ENCODE measurements around the gene LZTS2. TPM values are rescaled to one million over a fixed set of nuclear protein-coding genes. Genes with fewer than 3 reads are reported as not detected.

Gene LZTS2
- total RNA-seq, 1 experiment from 2014 or later = 69.1 TPM

- H3K27ac Mint-ChIP-seq = no peak overlapping the region; a peak in 1 of 7 replicates
- no peaks in the 10 kb centered on the region; a peak in 2 of 5 replicates for H3K9me3 Mint-ChIP-seq
- peak overlapping the region in 1 of 2 experiments; percentile 92; a peak in 3 of 5 replicates for H3K4me3 Mint-ChIP-seq
- Histone ChIP-seq H3K23ac (ENCODE audit: insufficient read length, low read depth, low read length) (no peak overlapping the region), H3K18ac (ENCODE audit: insufficient read length, low read depth, low read length) (no peak overlapping the region), H3K4me2 (ENCODE audit: insufficient read depth, insufficient read length, low read length) (no peak overlapping the region), H4K8ac (replicated peaks; ENCODE audit: insufficient read length, low read depth, low read length) (no peak overlapping the region), H2BK15ac (ENCODE audit: low read depth, low read length) (no peak overlapping the region), H3K4me1 (ENCODE audit: insufficient read depth, low read length) (peaks cover 2% of the 10 kb centered on the region; the same call in 1 of the 2 replicates), H3T11ph (ENCODE audit: low read length) (no peak overlapping the region), H2BK20ac (ENCODE audit: low read depth, low read length, poor library complexity, severe bottlenecking) (no peak overlapping the region), H3K23me2 (ENCODE audit: insufficient read length, low read depth, low read length, poor library complexity, severe bottlenecking) (peaks cover 33% of the 10 kb centered on the region), H2AK5ac (ENCODE audit: insufficient read length, low read length) (no peak overlapping the region), H3K4ac (ENCODE audit: low read depth, low read length) (no peak overlapping the region), H3K9ac (ENCODE audit: extremely low read depth, insufficient read length, low read length) (no peak overlapping the region), H2BK5ac (ENCODE audit: insufficient read length, low read length) (no peak overlapping the region), H2BK120ac (ENCODE audit: low read depth, low read length, poor library complexity, severe bottlenecking) (no peak overlapping the region), H4K5ac (ENCODE audit: insufficient read length, low read depth, low read length) (no peak overlapping the region), H3K27ac (ENCODE audit: insufficient read length, low read depth, low read length) (no peak overlapping the region), H2AFZ (ENCODE audit: low read length) (no peak overlapping the region), H3K79me2 (ENCODE audit: insufficient read depth, low read length) (no peaks in the 10 kb centered on the region; the same call in 1 of the 2 replicates), H4K91ac (ENCODE audit: insufficient read length, low read depth, low read length) (no peak overlapping the region), H3K14ac (ENCODE audit: insufficient read depth, low read length) (no peak overlapping the region), H3K9me3 (ENCODE audit: control insufficient read depth, low read depth, low read length) (no peaks in the 10 kb centered on the region), H3K56ac (ENCODE audit: insufficient read length, low read depth, low read length) (no peak overlapping the region), H3K79me1 (ENCODE audit: insufficient read depth, low read depth, low read length, poor library complexity, severe bottlenecking) (no peaks in the 10 kb centered on the region), H4K20me1 (ENCODE audit: control insufficient read depth, insufficient read depth, insufficient read length) (no peaks in the 10 kb centered on the region), H2BK12ac (ENCODE audit: insufficient read length, low read depth, low read length) (no peak overlapping the region), H3K27me3 (ENCODE audit: insufficient read depth, low read length) (no peaks in the 10 kb centered on the region)
- H3K4me1 Mint-ChIP-seq = peaks cover 17 to 23% of the 10 kb centered on the region in 2 experiments
- H3K36me3 Mint-ChIP-seq (ENCODE audit: insufficient read depth in 1 of 3, low read depth in 3 of 3) = peaks cover 19 to 38% (median 35%) of the 10 kb centered on the region in 3 experiments; a peak in 6 of 7 replicates
- no CpG with 5 or more reads among the region's 5 CpGs for WGBS (ENCODE audit: extremely low coverage, insufficient read length, low lambda C conversion rate)
- TF ChIP-seq CTCF (conservative IDR thresholded peaks at IDR 0.05) = no peak
- no peaks in the 10 kb centered on the region for H3K27me3 Mint-ChIP-seq (ENCODE audit: low read depth)
- no peak for DNase-seq
These were observed 2.0 kb downstream of the LZTS2 start for GRCh38 chr10:101001659-101002035.
